HG03571 (cell line): ENCODE data around the gene YY1.
"Not testable (repeated sequence)": the region's sequence is repeated elsewhere in the genome, so short reads cannot be mapped to it uniquely, and the experiment has no call there.

Experiments used
- ATAC-seq: cut with Tn5 transposase; IDR thresholded peaks from one replicate; pipeline ENCODE4 v1.9.1; 2021; ENCODE audit not compliant: unreplicated experiment

The YY1 gene

GRCh38 chr14:100213956-100214769, 24.8 kb upstream of the YY1 start:
- ATAC-seq: peak; percentile 93

- ATAC-seq: no peak
Measured at GRCh38 chr14:100214770-100215083, 24.2 kb upstream of the YY1 start.

GRCh38 chr14:100215330-100215885, 23.5 kb upstream of the YY1 start:
- ATAC-seq: no peak

- no peak for ATAC-seq
Measured at GRCh38 chr14:100219126-100219785, 19.7 kb upstream of the YY1 start.

- ATAC-seq: peak; percentile 95
Measured at GRCh38 chr14:100221533-100222223, 17.3 kb upstream of the YY1 start.

- no peak for ATAC-seq
Measured at GRCh38 chr14:100222224-100223093, 16.5 kb upstream of the YY1 start.

- no peak for ATAC-seq
Measured at GRCh38 chr14:100223332-100224201, 15.4 kb upstream of the YY1 start.

- ATAC-seq: no peak
Measured at GRCh38 chr14:100224229-100224866, 14.6 kb upstream of the YY1 start.

GRCh38 chr14:100225169-100225568, 13.8 kb upstream of the YY1 start:
- no peak for ATAC-seq

- ATAC-seq: no peak
Measured at GRCh38 chr14:100230361-100230760, 8.6 kb upstream of the YY1 start.

- no peak for ATAC-seq
Measured at GRCh38 chr14:100234511-100234910, 4.4 kb upstream of the YY1 start.

GRCh38 chr14:100236271-100236818, 2.6 kb upstream of the YY1 start:
- ATAC-seq: not testable (repeated sequence)

GRCh38 chr14:100236881-100237280, 2.1 kb upstream of the YY1 start:
- ATAC-seq: no peak

- peak; percentile 4 for ATAC-seq
Measured at GRCh38 chr14:100237735-100238418, 1.1 kb upstream of the YY1 start.

- ATAC-seq: no peak
Measured at GRCh38 chr14:100239211-100239839, 381 bp downstream of the YY1 start.

- peak; percentile 30 for ATAC-seq
Measured at GRCh38 chr14:100239840-100240667, 1.1 kb downstream of the YY1 start.

GRCh38 chr14:100240668-100241032, 1.7 kb downstream of the YY1 start:
- ATAC-seq: no peak
